Osteoblast (primary cell): ENCODE measurements around the gene EIF2S2. TPM values are rescaled to one million over a fixed set of nuclear protein-coding genes. Genes with fewer than 3 reads are reported as not detected.

Experiments used
- DNase-seq: peaks from one replicate; pipeline ENCODE4 v3.0.0; 2011; ENCODE audit warnings: low spot score, mixed read lengths; ENCODE audit not compliant: insufficient read length; ENCODE audit errors: missing footprints
- H2AFZ ChIP-seq: 2 replicates; pipeline ENCODE4 v1.6.0; 2011; ENCODE audit warnings: mild to moderate bottlenecking, low read length
- H3K27ac ChIP-seq: 2 replicates; pipeline ENCODE4 v1.5.1; 2011; ENCODE audit warnings: mild to moderate bottlenecking, low read depth, low read length, moderate library complexity
- H3K27me3 ChIP-seq: 2 replicates; pipeline ENCODE4 v1.6.0; 2012; ENCODE audit warnings: mild to moderate bottlenecking, control low read depth, inconsistent platforms, low read length, moderate library complexity; ENCODE audit not compliant: insufficient read depth
- H3K36me3 ChIP-seq: 2 replicates; pipeline ENCODE4 v1.5.1; 2011; ENCODE audit warnings: mild to moderate bottlenecking, low read length, control low read depth, moderate library complexity; ENCODE audit not compliant: insufficient read depth
- H3K4me1 ChIP-seq: 2 replicates; pipeline ENCODE4 v1.5.1; 2011; ENCODE audit warnings: mild to moderate bottlenecking, low read length, control low read depth, moderate library complexity; ENCODE audit not compliant: insufficient read depth
- H3K4me2 ChIP-seq: 2 replicates; pipeline ENCODE4 v1.6.0; 2011; ENCODE audit warnings: mild to moderate bottlenecking, low read length; ENCODE audit not compliant: insufficient read depth
- H3K4me3 ChIP-seq: fragments of 200-600 bp; sonication (generic); 3 replicates; pipeline ENCODE4 v1.5.1; 2012; ENCODE audit warnings: mild to moderate bottlenecking, low read length, inconsistent platforms; ENCODE audit not compliant: insufficient read depth
- H3K79me2 ChIP-seq: 2 replicates; pipeline ENCODE4 v1.6.0; 2012; ENCODE audit warnings: mild to moderate bottlenecking, low read length, control low read depth, inconsistent platforms; ENCODE audit not compliant: insufficient read depth
- H3K9me3 ChIP-seq: 2 replicates; pipeline ENCODE4 v1.5.1; 2011; ENCODE audit warnings: low read depth, low read length, control low read depth
- H4K20me1 ChIP-seq: 2 replicates; pipeline ENCODE4 v1.6.0; 2012; ENCODE audit warnings: mild to moderate bottlenecking, low read length, control low read depth; ENCODE audit not compliant: insufficient read depth
- CTCF ChIP-seq: IDR thresholded peaks from 2 replicates; pipeline ENCODE4 v1.5.1; 2011; ENCODE audit warnings: mild to moderate bottlenecking, low read depth, low read length, moderate library complexity; ENCODE audit errors: extremely low read depth
- total RNA-seq: library from RNA; depleted of rRNA; stranded (reverse); fragments of >200 nt; gene quantifications from 2 replicates; pipeline ENCODE4 v1.2.3, GENCODE V29; 2012

The EIF2S2 gene
- total RNA-seq, 1 donor = 148 TPM

DNA sequence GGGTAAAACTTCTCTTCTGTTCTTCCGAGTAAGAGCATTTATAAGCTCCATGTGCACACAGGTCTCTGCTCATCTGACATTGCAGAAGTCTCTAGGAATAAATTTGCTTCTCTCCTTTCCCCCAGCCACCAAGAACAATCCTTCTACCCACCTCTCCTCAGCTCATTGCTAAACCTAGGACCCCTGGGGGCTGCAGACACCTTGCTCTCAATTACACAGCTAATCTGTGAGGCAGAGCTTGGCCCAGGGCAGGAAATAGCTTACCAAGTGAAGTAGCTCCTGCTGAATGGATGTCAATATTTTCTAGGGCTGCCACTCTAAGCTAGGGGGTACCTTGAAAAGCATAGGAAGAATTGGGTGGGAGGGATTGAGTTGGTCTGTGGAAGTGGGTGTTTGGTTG is 44.0 kb downstream of the EIF2S2 start:
- no peak for DNase-seq
- TF ChIP-seq CTCF = no peak
- Histone ChIP-seq H3K4me3 (no peak overlapping the region), H3K27ac (no peak overlapping the region), H3K4me2 (no peak overlapping the region), H3K36me3 (peaks cover 3% of the 10 kb centered on the region), H3K79me2 (peaks cover 76% of the 10 kb centered on the region), H3K9me3 (no peaks in the 10 kb centered on the region), H3K4me1 (peaks cover 22% of the 10 kb centered on the region), H4K20me1 (peaks cover 72% of the 10 kb centered on the region), H3K27me3 (no peaks in the 10 kb centered on the region), H2AFZ (no peak overlapping the region)

GRCh38 chr20:34066476-34067090 is 45.5 kb downstream of the EIF2S2 start:
- Histone ChIP-seq H3K9me3 (no peaks in the 10 kb centered on the region), H3K27me3 (no peaks in the 10 kb centered on the region), H3K27ac (no peak overlapping the region), H3K4me1 (peaks cover 31% of the 10 kb centered on the region), H2AFZ (no peak overlapping the region), H4K20me1 (peaks cover 77% of the 10 kb centered on the region), H3K79me2 (peaks cover 78% of the 10 kb centered on the region), H3K36me3 (no peaks in the 10 kb centered on the region), H3K4me3 (no peak overlapping the region), H3K4me2 (no peak overlapping the region)
- no peak for TF ChIP-seq CTCF
- DNase-seq = no peak

GRCh38 chr20:34065260-34065659 is 46.8 kb downstream of the EIF2S2 start:
- Histone ChIP-seq H3K27ac (no peak overlapping the region), H3K79me2 (peaks cover 82% of the 10 kb centered on the region), H3K9me3 (no peaks in the 10 kb centered on the region), H3K36me3 (no peaks in the 10 kb centered on the region), H4K20me1 (peaks cover 83% of the 10 kb centered on the region), H3K4me2 (no peak overlapping the region), H3K4me1 (peaks cover 35% of the 10 kb centered on the region), H2AFZ (no peak overlapping the region), H3K4me3 (no peak overlapping the region), H3K27me3 (no peaks in the 10 kb centered on the region)
- no peak for TF ChIP-seq CTCF
- no peak for DNase-seq

GRCh38 chr20:34064286-34064685 is 47.8 kb downstream of the EIF2S2 start:
- no peak overlapping the region for H3K4me2 ChIP-seq

More at GRCh38 chr20:34064286-34064685, 47.8 kb downstream of the EIF2S2 start:
- DNase-seq = no peak
- Histone ChIP-seq H4K20me1 (peaks cover 83% of the 10 kb centered on the region), H3K4me1 (peaks cover 32% of the 10 kb centered on the region), H3K79me2 (peaks cover 84% of the 10 kb centered on the region), H3K36me3 (no peaks in the 10 kb centered on the region), H3K9me3 (no peaks in the 10 kb centered on the region), H3K4me3 (no peak overlapping the region), H3K27me3 (no peaks in the 10 kb centered on the region), H3K27ac (no peak overlapping the region), H2AFZ (no peak overlapping the region)
- TF ChIP-seq CTCF = no peak
